Measurements from ENCODE around the gene BAIAP2. TPM values are rescaled to one million over a fixed set of nuclear protein-coding genes. Genes with fewer than 3 reads are reported as not detected.

The BAIAP2 gene
- total and polyA plus RNA-seq, 2 donors: 8.4 to 23.1 TPM

GRCh38 chr17:81094509-81095382 lies 59.8 kb downstream of the BAIAP2 start:
- H3K27me3 ChIP-seq (ENCODE audit: control insufficient read depth in 2 of 2, insufficient read depth in 1 of 2, low read length in 1 of 2): peaks cover 0 to 36% of the 10 kb centered on the region in 2 donors
- H3K27ac ChIP-seq (ENCODE audit: low read depth in 1 of 2, low read length in 1 of 2): peak overlapping the region in 1 of 2 donors; percentile 73
- H3K4me1 ChIP-seq (ENCODE audit: control insufficient read depth in 2 of 2, insufficient read depth in 2 of 2, low read length in 2 of 2): peaks cover 0 to 81% of the 10 kb centered on the region in 2 donors
- 74% methylated on average over 33 of the region's 33 CpGs for WGBS
- H3K9me3 ChIP-seq (ENCODE audit: control insufficient read depth in 2 of 2, insufficient read depth in 1 of 2, low read length in 1 of 2): no peaks in the 10 kb centered on the region
- DNase-seq (ENCODE audit: low read depth in 6 of 9, low spot score in 9 of 9): peak; percentile 66 to 94 (median 82)
- H3K36me3 ChIP-seq (ENCODE audit: control insufficient read depth in 2 of 2, insufficient read depth in 2 of 2, low read length in 1 of 2): no peaks in the 10 kb centered on the region
- no peak overlapping the region for H3K4me3 ChIP-seq (ENCODE audit: low read length in 2 of 2)

DNA sequence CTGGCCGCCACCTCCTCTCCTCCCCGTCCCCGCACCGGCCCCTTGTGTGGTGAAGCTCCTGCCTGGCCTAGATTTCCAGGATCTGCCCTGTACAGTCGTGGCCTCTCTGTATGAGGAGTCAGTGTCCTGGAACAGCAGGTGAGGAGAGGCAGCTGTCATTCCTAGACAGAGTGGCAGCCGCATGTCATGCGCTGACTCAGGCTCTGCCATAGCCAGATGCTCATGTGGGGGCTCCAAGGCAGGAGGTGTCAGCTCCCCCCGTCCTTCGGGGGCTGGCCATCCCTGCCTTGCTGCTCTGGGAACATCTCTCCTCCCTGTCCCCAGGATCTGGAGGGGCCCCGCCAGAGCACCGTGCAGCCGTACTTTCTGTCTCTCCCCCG lies 60.4 kb downstream of the BAIAP2 start:
- Histone ChIP-seq H3K4me1 (ENCODE audit: control insufficient read depth in 2 of 2, insufficient read depth in 2 of 2, low read length in 2 of 2) (peaks cover 0 to 75% of the 10 kb centered on the region in 2 donors), H3K9me3 (ENCODE audit: control insufficient read depth in 2 of 2, insufficient read depth in 1 of 2, low read length in 1 of 2) (no peaks in the 10 kb centered on the region), H3K36me3 (ENCODE audit: control insufficient read depth in 2 of 2, insufficient read depth in 2 of 2, low read length in 1 of 2) (peaks cover 0 to under 1% of the 10 kb centered on the region in 2 donors), H3K27ac (ENCODE audit: low read depth in 1 of 2, low read length in 1 of 2) (peak overlapping the region; percentile 9 to 73), H3K4me3 (ENCODE audit: low read length in 2 of 2) (no peak overlapping the region), H3K27me3 (ENCODE audit: control insufficient read depth in 2 of 2, insufficient read depth in 1 of 2, low read length in 1 of 2) (peaks cover 0 to 36% of the 10 kb centered on the region in 2 donors)
- WGBS: 81% methylated on average over 13 of the region's 13 CpGs
- DNase-seq (ENCODE audit: low read depth in 6 of 9, low spot score in 9 of 9): peak in 3 of 9 donors; percentile 20 to 65 (median 44)

DNA sequence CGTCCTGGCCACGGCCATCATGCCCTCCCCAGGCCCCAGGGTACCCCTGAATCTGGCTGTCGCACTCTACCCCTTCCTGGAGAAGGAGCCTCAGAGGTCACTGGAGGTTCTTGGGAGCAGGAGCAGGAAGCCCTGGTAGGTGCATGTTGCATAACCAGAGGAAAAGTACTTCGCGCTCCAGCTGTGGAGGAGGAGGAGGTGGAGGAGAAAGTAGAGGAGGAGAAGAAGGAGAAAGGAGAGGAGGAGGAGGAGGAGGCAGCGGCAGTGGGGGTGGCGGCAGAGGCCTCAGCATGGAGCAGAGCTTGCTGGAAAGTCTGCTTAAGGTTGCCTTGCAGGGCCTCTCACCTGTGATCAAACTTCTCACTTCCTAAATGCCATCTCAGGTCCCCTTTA lies 61.8 kb downstream of the BAIAP2 start:
- Histone ChIP-seq H3K4me3 (ENCODE audit: low read length in 2 of 2) (no peak overlapping the region), H3K27me3 (ENCODE audit: control insufficient read depth in 2 of 2, insufficient read depth in 1 of 2, low read length in 1 of 2) (peaks cover 0 to 36% of the 10 kb centered on the region in 2 donors), H3K36me3 (ENCODE audit: control insufficient read depth in 2 of 2, insufficient read depth in 2 of 2, low read length in 1 of 2) (peaks cover 0 to 7% of the 10 kb centered on the region in 2 donors), H3K4me1 (ENCODE audit: control insufficient read depth in 2 of 2, insufficient read depth in 2 of 2, low read length in 2 of 2) (peaks cover 0 to 68% of the 10 kb centered on the region in 2 donors), H3K9me3 (ENCODE audit: control insufficient read depth in 2 of 2, insufficient read depth in 1 of 2, low read length in 1 of 2) (no peaks in the 10 kb centered on the region), H3K27ac (ENCODE audit: low read depth in 1 of 2, low read length in 1 of 2) (no peak overlapping the region)
- no peak for DNase-seq (ENCODE audit: low read depth in 6 of 9, low spot score in 9 of 9)
- 95% methylated on average over 7 of the region's 7 CpGs for WGBS

DNA sequence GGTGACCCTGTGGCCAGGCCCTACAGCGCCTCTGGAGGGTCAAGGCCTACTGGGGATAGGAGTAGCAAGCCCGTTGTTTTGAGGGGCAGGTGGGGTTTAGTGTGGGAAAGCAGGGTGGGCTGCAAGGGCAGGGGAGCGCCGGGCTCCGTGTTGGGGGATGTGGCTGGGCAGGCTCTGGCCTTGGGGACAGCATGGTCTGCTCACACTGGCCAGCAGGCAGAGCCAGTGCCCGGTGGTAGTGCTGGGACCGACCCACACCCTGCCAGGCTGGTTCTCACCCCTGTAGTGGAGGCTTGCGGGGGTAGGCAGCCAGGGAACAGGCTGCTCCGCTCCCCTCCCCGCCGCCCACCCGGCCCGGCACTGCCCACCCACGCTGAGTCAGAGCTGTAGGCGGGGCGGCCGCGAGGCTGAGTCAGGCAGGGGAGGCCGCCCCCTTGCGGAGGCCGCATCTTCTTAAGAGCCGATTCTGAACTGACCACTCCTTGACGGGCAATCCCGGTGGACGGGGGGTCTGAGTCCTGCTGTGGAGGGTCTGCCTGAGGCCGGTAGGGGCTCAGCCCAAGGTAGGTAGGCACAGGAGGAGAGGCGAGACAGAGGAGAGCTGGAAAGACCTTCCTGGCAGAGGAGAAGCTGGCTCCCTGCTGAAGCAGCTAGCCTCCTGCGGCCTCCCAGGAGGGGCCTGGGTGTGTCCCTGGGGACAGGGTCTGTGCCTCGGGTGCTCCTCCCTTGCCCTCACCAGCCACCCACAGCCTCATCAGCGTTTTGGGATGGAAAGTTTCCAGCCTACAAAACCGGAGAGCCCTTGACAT lies 62.4 kb downstream of the BAIAP2 start:
- no peak overlapping the region for H3K4me3 ChIP-seq (ENCODE audit: low read length in 2 of 2)
- H3K4me1 ChIP-seq (ENCODE audit: control insufficient read depth in 2 of 2, insufficient read depth in 2 of 2, low read length in 2 of 2): peaks cover 0 to 64% of the 10 kb centered on the region in 2 donors
- peak in 3 of 9 donors; percentile 32 to 61 (median 47) for DNase-seq (ENCODE audit: low read depth in 6 of 9, low spot score in 9 of 9)
- WGBS: 45% methylated on average over 31 of the region's 31 CpGs
- H3K36me3 ChIP-seq (ENCODE audit: control insufficient read depth in 2 of 2, insufficient read depth in 2 of 2, low read length in 1 of 2): peaks cover 0 to 7% of the 10 kb centered on the region in 2 donors
- H3K27ac ChIP-seq (ENCODE audit: low read depth in 1 of 2, low read length in 1 of 2): no peak overlapping the region
- no peaks in the 10 kb centered on the region for H3K9me3 ChIP-seq (ENCODE audit: control insufficient read depth in 2 of 2, insufficient read depth in 1 of 2, low read length in 1 of 2)
- H3K27me3 ChIP-seq (ENCODE audit: control insufficient read depth in 2 of 2, insufficient read depth in 1 of 2, low read length in 1 of 2): peaks cover 0 to 36% of the 10 kb centered on the region in 2 donors

- no peak overlapping the region for H3K4me3 ChIP-seq (ENCODE audit: low read length in 2 of 2)
- WGBS: 86% methylated on average over 13 of the region's 13 CpGs
- H3K27ac ChIP-seq (ENCODE audit: low read depth in 1 of 2, low read length in 1 of 2): no peak overlapping the region
- peaks cover 0 to 36% of the 10 kb centered on the region in 2 donors for H3K27me3 ChIP-seq (ENCODE audit: control insufficient read depth in 2 of 2, insufficient read depth in 1 of 2, low read length in 1 of 2)
- no peak for DNase-seq (ENCODE audit: low read depth in 6 of 9, low spot score in 9 of 9)
- H3K9me3 ChIP-seq (ENCODE audit: control insufficient read depth in 2 of 2, insufficient read depth in 1 of 2, low read length in 1 of 2): no peaks in the 10 kb centered on the region
- peaks cover 0 to 58% of the 10 kb centered on the region in 2 donors for H3K4me1 ChIP-seq (ENCODE audit: control insufficient read depth in 2 of 2, insufficient read depth in 2 of 2, low read length in 2 of 2)
- peaks cover 0 to 7% of the 10 kb centered on the region in 2 donors for H3K36me3 ChIP-seq (ENCODE audit: control insufficient read depth in 2 of 2, insufficient read depth in 2 of 2, low read length in 1 of 2)
Observed at GRCh38 chr17:81097943-81098308, 63.0 kb downstream of the BAIAP2 start.

- DNase-seq (ENCODE audit: low read depth in 6 of 9, low spot score in 9 of 9): no peak
- peaks cover 0 to 38% of the 10 kb centered on the region in 2 donors for H3K4me1 ChIP-seq (ENCODE audit: control insufficient read depth in 2 of 2, insufficient read depth in 2 of 2, low read length in 2 of 2)
- H3K36me3 ChIP-seq (ENCODE audit: control insufficient read depth in 2 of 2, insufficient read depth in 2 of 2, low read length in 1 of 2): peaks cover 0 to 7% of the 10 kb centered on the region in 2 donors
Observed at GRCh38 chr17:81099888-81100287, 64.9 kb downstream of the BAIAP2 start.

GRCh38 chr17:81100668-81101067 lies 65.7 kb downstream of the BAIAP2 start:
- no peak for DNase-seq (ENCODE audit: low read depth in 6 of 9, low spot score in 9 of 9)
- Histone ChIP-seq H3K27me3 (ENCODE audit: control insufficient read depth in 2 of 2, insufficient read depth in 1 of 2, low read length in 1 of 2) (peaks cover 0 to 23% of the 10 kb centered on the region in 2 donors), H3K4me3 (ENCODE audit: low read length in 2 of 2) (no peak overlapping the region), H3K4me1 (ENCODE audit: control insufficient read depth in 2 of 2, insufficient read depth in 2 of 2, low read length in 2 of 2) (peaks cover 0 to 31% of the 10 kb centered on the region in 2 donors), H3K36me3 (ENCODE audit: control insufficient read depth in 2 of 2, insufficient read depth in 2 of 2, low read length in 1 of 2) (peaks cover 0 to 7% of the 10 kb centered on the region in 2 donors), H3K27ac (ENCODE audit: low read depth in 1 of 2, low read length in 1 of 2) (no peak overlapping the region), H3K9me3 (ENCODE audit: control insufficient read depth in 2 of 2, insufficient read depth in 1 of 2, low read length in 1 of 2) (no peaks in the 10 kb centered on the region)
- 97% methylated on average over 10 of the region's 10 CpGs for WGBS

More at GRCh38 chr17:81099888-81100287, 64.9 kb downstream of the BAIAP2 start:
- H3K27ac ChIP-seq (ENCODE audit: low read depth in 1 of 2, low read length in 1 of 2): no peak overlapping the region
- 96% methylated on average over 23 of the region's 23 CpGs for WGBS
- no peaks in the 10 kb centered on the region for H3K9me3 ChIP-seq (ENCODE audit: control insufficient read depth in 2 of 2, insufficient read depth in 1 of 2, low read length in 1 of 2)
- no peak overlapping the region for H3K4me3 ChIP-seq (ENCODE audit: low read length in 2 of 2)
- peaks cover 0 to 30% of the 10 kb centered on the region in 2 donors for H3K27me3 ChIP-seq (ENCODE audit: control insufficient read depth in 2 of 2, insufficient read depth in 1 of 2, low read length in 1 of 2)

DNA sequence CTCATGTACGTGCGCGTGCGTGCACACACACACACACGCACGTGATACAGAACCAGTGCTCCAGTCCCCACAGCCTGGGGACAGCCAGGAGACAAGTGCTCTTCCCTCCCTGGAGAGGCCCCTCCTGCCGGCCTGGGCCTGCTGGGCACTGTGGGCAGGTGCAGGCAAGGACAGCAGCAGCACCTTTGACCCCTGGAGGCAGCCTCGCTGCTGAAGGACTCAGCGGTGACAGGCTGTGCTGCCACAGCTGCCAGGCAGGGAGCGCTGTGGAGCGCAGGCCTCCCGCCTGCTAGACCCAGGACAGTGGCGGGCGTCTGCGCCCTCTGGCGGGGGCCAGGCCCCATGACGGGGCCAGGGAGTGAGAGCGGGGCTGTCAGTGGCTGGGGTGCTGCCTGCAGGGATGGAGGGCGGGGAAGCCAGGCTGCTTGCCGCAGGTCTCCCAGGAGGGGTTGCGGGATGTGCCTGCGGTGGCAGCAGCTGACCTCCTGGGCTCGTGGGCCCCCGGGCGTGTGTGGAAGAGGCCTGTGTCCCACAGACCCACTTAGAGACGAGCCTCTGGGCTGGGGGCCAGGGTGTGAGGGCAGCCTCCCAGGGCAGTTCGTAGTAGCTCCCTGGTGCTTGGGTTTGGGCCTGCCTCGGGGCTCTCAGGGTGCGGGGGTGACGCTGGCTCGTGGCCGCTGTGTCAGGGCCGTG lies 66.8 kb downstream of the BAIAP2 start:
- peaks cover 0 to 20% of the 10 kb centered on the region in 2 donors for H3K4me1 ChIP-seq (ENCODE audit: control insufficient read depth in 2 of 2, insufficient read depth in 2 of 2, low read length in 2 of 2)
- H3K27ac ChIP-seq (ENCODE audit: low read depth in 1 of 2, low read length in 1 of 2): no peak overlapping the region
- no peak overlapping the region for H3K4me3 ChIP-seq (ENCODE audit: low read length in 2 of 2)
- DNase-seq (ENCODE audit: low read depth in 6 of 9, low spot score in 9 of 9): peak; percentile 41 to 89 (median 68)
- no peaks in the 10 kb centered on the region for H3K9me3 ChIP-seq (ENCODE audit: control insufficient read depth in 2 of 2, insufficient read depth in 1 of 2, low read length in 1 of 2)
- H3K36me3 ChIP-seq (ENCODE audit: control insufficient read depth in 2 of 2, insufficient read depth in 2 of 2, low read length in 1 of 2): peaks cover 0 to 7% of the 10 kb centered on the region in 2 donors
- WGBS: 42% methylated on average over 33 of the region's 33 CpGs
- H3K27me3 ChIP-seq (ENCODE audit: control insufficient read depth in 2 of 2, insufficient read depth in 1 of 2, low read length in 1 of 2): peaks cover 0 to 13% of the 10 kb centered on the region in 2 donors

All from thymus (tissue), 11 donors.